Bronchial epithelial cell (primary cell): Measurements from ENCODE around the gene SGSH. TPM values are rescaled to one million over a fixed set of nuclear protein-coding genes. Genes with fewer than 3 reads are reported as not detected.
"Not testable (repeated sequence)": the region's sequence is repeated elsewhere in the genome, so short reads cannot be mapped to it uniquely, and the experiment has no call there.

Experiments used
- DNase-seq: peaks from one replicate; pipeline ENCODE4 v3.0.0-alpha.2; 2010; ENCODE audit warnings: low read depth
- FAIRE-seq: peaks from 2 replicates; lab custom pipeline; 2011; peaks lifted over from hg19 to GRCh38; lab: Jason Lieb, UNC
- H3K27me3 ChIP-seq: 2 replicates; pipeline ENCODE4 v1.5.1; 2011; ENCODE audit warnings: low read length; ENCODE audit not compliant: control insufficient read depth, insufficient read depth
- H3K36me3 ChIP-seq: 2 replicates; pipeline ENCODE4 v1.5.1; 2011; ENCODE audit warnings: low read length; ENCODE audit not compliant: control insufficient read depth, insufficient read depth
- H3K4me3 ChIP-seq: 2 replicates; pipeline ENCODE4 v1.5.1; 2011; ENCODE audit warnings: mild to moderate bottlenecking, low read depth, low read length, control low read depth
- total RNA-seq: library from RNA; depleted of rRNA; stranded (reverse); fragments of >200 nt; gene quantifications from 2 replicates; pipeline ENCODE4 v1.2.1, GENCODE V29; 2014
- TF ChIP-seq, protein P1 (sequence below): IDR thresholded peaks from 2 replicates; pipeline ENCODE4 v1.5.1; 2011; ENCODE audit warnings: mild to moderate bottlenecking, moderate library complexity, low read length, control low read depth, inconsistent platforms; ENCODE audit not compliant: insufficient read depth, severe bottlenecking

The SGSH gene
- total RNA-seq, 1 donor from 2014 or later = 6.1 TPM

DNA sequence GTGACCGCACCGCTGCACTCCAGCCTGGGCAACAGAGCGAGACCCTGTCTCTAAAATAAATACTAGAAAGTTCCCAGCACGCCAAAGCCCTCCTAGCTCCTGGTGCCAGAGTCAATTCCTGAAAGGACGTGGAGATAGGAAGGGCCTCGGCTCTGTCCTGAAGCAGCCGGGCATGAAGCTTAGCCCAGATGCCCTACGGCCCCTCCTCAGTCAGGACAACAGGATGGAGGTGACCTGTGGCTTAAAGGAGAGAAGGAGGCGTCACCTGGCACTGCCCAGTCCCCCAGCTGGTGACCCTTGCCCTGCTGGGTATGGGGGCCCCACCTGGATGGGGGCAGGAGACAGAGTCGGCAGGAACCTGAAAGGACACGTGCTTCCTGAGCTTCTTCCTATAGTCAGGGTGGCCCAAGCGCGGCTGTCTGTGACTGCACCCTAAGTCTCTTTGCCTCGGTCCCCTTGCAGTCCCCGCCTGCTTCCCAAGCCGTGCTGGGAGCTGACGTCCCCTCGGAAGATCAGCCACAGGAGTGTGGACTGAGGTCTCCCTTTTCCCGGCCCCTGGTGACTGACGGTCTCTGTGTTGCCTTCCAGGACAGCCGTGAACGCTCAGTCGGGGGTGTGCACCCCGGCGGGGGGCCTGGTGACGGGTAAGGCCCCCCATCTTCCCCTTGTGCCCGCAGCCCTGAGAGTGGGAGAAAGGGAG lies 25.6 kb upstream of the SGSH start:
- TF ChIP-seq, protein P1, sequence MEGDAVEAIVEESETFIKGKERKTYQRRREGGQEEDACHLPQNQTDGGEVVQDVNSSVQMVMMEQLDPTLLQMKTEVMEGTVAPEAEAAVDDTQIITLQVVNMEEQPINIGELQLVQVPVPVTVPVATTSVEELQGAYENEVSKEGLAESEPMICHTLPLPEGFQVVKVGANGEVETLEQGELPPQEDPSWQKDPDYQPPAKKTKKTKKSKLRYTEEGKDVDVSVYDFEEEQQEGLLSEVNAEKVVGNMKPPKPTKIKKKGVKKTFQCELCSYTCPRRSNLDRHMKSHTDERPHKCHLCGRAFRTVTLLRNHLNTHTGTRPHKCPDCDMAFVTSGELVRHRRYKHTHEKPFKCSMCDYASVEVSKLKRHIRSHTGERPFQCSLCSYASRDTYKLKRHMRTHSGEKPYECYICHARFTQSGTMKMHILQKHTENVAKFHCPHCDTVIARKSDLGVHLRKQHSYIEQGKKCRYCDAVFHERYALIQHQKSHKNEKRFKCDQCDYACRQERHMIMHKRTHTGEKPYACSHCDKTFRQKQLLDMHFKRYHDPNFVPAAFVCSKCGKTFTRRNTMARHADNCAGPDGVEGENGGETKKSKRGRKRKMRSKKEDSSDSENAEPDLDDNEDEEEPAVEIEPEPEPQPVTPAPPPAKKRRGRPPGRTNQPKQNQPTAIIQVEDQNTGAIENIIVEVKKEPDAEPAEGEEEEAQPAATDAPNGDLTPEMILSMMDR = no peak
- FAIRE-seq (no peak), DNase-seq (no peak)
- Histone ChIP-seq H3K4me3 (no peak overlapping the region), H3K36me3 (no peaks in the 10 kb centered on the region), H3K27me3 (no peaks in the 10 kb centered on the region)

DNA sequence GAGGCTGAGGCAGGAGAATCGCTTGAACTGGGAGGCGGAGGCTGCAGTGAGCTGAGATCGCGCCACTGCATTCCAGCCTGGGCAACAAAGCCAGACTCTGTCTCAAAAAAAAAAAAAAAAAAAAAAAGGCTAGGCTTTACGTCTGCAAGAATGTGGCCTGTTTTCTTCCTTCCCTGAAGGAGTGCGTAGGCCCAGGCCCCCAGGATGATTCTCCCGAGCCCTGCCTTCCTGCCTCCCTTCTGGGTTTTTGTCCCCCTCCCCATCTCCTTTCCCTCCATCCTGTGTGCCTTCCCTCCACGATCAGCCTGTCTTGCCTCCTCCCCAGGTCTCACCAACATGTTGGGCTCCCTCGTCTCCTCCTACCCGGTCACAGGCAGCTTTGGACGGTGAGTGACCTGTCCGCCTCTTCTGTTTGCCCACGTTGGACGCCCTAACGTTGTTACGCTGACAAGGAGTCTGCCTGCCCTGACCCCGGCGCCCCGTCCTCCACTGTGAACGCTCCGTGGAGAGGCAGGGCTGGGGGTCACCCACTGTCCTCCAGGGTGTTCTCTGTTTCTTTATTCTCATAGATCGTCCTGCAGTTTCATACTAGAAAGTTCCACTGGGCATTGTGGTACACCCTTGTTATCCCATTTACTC lies 24.9 kb upstream of the SGSH start:
- TF ChIP-seq, protein P1 = no peak
- DNase-seq (no peak), FAIRE-seq (no peak)
- H3K4me3 ChIP-seq = no peak overlapping the region
- no peaks in the 10 kb centered on the region for H3K27me3 ChIP-seq
- H3K36me3 ChIP-seq = no peaks in the 10 kb centered on the region

- not testable (repeated sequence) for H3K36me3 ChIP-seq, FAIRE-seq, DNase-seq
Observed at GRCh38 chr17:80244448-80244847, 24.3 kb upstream of the SGSH start.

GRCh38 chr17:80243526-80244433 lies 23.6 kb upstream of the SGSH start:
- DNase-seq (no peak), FAIRE-seq (no peak)
- no peaks in the 10 kb centered on the region for H3K27me3 ChIP-seq
- no peak overlapping the region for H3K4me3 ChIP-seq
- no peaks in the 10 kb centered on the region for H3K36me3 ChIP-seq
- TF ChIP-seq, protein P1 = no peak

More at GRCh38 chr17:80244448-80244847, 24.3 kb upstream of the SGSH start:
- H3K4me3 ChIP-seq, H3K27me3 ChIP-seq: not testable (repeated sequence)

DNA sequence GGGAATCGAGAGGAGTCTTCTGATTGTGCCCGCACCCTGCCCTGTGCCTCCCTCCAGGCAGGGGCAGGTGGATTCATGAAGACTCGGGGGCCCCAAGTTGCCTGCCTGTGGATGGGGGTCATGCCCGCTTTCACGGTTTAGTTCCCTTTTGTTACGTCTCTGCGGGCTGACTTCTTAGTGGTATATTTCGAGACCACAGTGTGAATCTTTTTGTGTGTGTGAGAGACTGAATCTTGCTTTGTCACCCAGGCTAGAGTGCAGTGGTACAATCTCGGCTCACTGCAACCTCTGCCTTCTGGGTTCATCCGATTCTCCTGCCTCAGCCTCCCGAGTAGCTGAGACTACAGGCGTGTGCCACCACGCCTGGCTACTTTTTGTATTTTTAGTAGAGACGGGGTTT lies 22.4 kb upstream of the SGSH start:
- H3K27me3 ChIP-seq = no peaks in the 10 kb centered on the region
- no peak overlapping the region for H3K4me3 ChIP-seq
- FAIRE-seq (no peak), DNase-seq (no peak)
- no peaks in the 10 kb centered on the region for H3K36me3 ChIP-seq
- TF ChIP-seq, protein P1 = no peak

DNA sequence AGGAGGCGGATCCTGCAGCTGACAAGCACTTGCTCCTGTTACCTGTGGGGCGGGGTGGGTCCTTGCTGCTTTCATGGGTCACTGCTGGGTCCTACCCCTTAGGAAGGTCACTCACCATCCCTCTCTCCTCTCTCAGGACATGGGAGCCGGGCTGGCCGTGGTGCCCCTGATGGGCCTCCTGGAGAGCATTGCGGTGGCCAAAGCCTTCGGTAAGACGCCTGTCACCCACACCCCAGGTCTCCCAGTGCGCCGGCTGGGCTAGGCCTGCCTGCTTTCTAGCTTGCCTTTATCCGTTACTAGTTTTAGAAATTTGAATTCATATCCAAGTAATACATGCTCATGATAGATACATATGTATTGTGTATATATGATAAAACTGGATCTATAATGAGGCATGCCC lies 17.3 kb upstream of the SGSH start:
- FAIRE-seq (no peak), DNase-seq (no peak)
- H3K27me3 ChIP-seq = no peaks in the 10 kb centered on the region
- H3K36me3 ChIP-seq = no peaks in the 10 kb centered on the region
- H3K4me3 ChIP-seq = no peak overlapping the region
- TF ChIP-seq, protein P1 = no peak
